ENCODE measurements around the gene SCRN2. TPM values are rescaled to one million over a fixed set of nuclear protein-coding genes. Genes with fewer than 3 reads are reported as not detected.

Gene SCRN2
- total and polyA plus RNA-seq, 2 of the 8 experiments (the other 6 are each of a cell fraction or from before 2014, with no cell fraction given), result 24.4 to 42.3 TPM

DNA sequence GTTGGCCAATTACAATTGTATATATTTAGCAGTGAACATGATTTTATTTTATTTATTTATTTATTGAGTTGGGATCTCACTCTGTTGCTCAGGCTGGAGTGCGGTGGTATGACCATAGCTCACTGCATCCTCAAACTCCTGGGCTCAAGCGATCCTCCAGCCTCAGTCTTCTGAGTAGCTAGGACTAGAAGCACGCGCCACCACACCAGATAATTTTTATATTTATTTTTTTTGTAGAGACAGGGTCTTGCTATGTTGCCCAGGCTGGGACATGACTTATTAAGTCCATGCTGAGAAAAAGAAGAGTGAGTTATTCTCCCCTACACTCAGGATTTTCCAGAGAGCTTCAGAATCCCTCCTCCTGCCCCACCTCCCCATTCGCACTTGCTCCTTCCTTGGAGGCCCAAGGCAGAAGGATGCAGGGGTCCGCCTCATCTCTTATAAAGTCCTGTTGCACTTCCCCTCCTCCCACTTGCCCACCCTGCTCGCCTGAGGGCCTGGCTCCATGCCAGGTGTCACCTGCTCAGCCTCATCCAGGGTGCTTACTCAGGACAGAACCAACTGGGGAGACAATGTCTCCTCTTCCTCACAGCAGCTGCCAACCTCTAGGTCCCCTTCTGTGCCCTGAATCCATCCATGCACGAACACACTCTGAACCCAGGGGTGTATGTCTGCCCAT, 38.8 kb upstream of the SCRN2 start:
- no peaks in the 10 kb centered on the region for H4K20me1 ChIP-seq (replicated peaks in 1 of 2; ENCODE audit: control insufficient read depth in 1 of 2, insufficient read depth in 2 of 2, low read length in 2 of 2)
- H3K79me2 ChIP-seq (ENCODE audit: control insufficient read depth in 1 of 2, insufficient read depth in 2 of 2, low read length in 2 of 2), result no peaks in the 10 kb centered on the region
- no peak overlapping the region for H4K91ac ChIP-seq (replicated peaks; ENCODE audit: insufficient read length, low read length)
- no peak overlapping the region for H3K23ac ChIP-seq (ENCODE audit: insufficient read length)
- no peak overlapping the region for H2AFZ ChIP-seq (ENCODE audit: low read length)
- no peak overlapping the region for H2BK12ac ChIP-seq (ENCODE audit: low read depth, low read length)
- H3K36me3 ChIP-seq (ENCODE audit: control insufficient read depth in 2 of 4, insufficient read depth in 4 of 4, low read length in 3 of 4), result no peaks in the 10 kb centered on the region
- WGBS, 2 experiments (ENCODE audit: extremely low coverage in 1 of 2, insufficient coverage in 1 of 2, insufficient read length in 1 of 2, insufficient replicate concordance in 2 of 2, low coverage in 1 of 2, low lambda C conversion rate in 2 of 2, missing lambda C conversion rate in 1 of 2), result 86% methylated on average over 8 of the region's 8 CpGs; no CpG with 5 or more reads in 1 of the 2 experiments
- H2BK20ac ChIP-seq (ENCODE audit: low read length), result no peak overlapping the region
- no peak overlapping the region for H3K4me2 ChIP-seq (ENCODE audit: insufficient read depth in 1 of 2, low read depth in 2 of 2, low read length in 2 of 2)
- ChIA-PET POLR2A (ENCODE audit: partially characterized antibody) (interaction anchor here (1.2 to 1.4 kb wide), 3 partner anchors 15 to 37 kb away, joined by 3 to 7 read pairs (median 5); partner anchors contain the start of gene SP6), CTCF (ENCODE audit: partially characterized antibody) (interaction anchor here (0.6 to 18.8 kb wide), 5 partner anchors 10 to 200 kb away, joined by 3 to 1206 read pairs (median 4); partner anchors contain the start of genes SCRN2 and SP6)
- TF ChIP-seq E2F6 (IDR thresholded peaks at IDR 0.05), result no peak
- no peaks in the 10 kb centered on the region for H3K23me2 ChIP-seq (ENCODE audit: low read depth, low read length)
- no peak overlapping the region for H4K5ac ChIP-seq (ENCODE audit: insufficient read length, low read depth, low read length)
- no peak overlapping the region for H3K4ac ChIP-seq (replicated peaks; ENCODE audit: insufficient read length, low read depth, low read length)
- H3K9ac ChIP-seq (replicated peaks in 1 of 4; ENCODE audit: extremely low read depth in 1 of 4, low read depth in 3 of 4, low read length in 3 of 4), result no peak overlapping the region
- H3K56ac ChIP-seq (replicated peaks; ENCODE audit: insufficient read length, low read depth, low read length), result no peak overlapping the region
- H3K79me1 ChIP-seq (ENCODE audit: low read depth, low read length), result no peaks in the 10 kb centered on the region
- H3K14ac ChIP-seq (ENCODE audit: insufficient read length), result no peak overlapping the region
- H3K27ac ChIP-seq (ENCODE audit: low read depth, low read length), result no peak overlapping the region
- H3K4me1 ChIP-seq (replicated peaks in 1 of 4; ENCODE audit: control insufficient read depth in 3 of 4, insufficient read depth in 4 of 4, low read length in 3 of 4), result peaks cover 0 to 20% (median 12%) of the 10 kb centered on the region in 4 experiments; a peak in 5 of 7 replicates
- no peak overlapping the region for H2BK120ac ChIP-seq (replicated peaks; ENCODE audit: low read depth, low read length)
- FAIRE-seq (no peak), DNase-seq (ENCODE audit: low read depth in 1 of 2, low spot score in 2 of 2) (no peak)
- no peak overlapping the region for H4K8ac ChIP-seq (ENCODE audit: extremely low read depth, insufficient read depth, low read length)
- H3K9me3 ChIP-seq (ENCODE audit: insufficient read depth in 2 of 2, low read depth in 1 of 2, low read length in 1 of 2), result no peaks in the 10 kb centered on the region
- H3K18ac ChIP-seq (ENCODE audit: extremely low read depth, low read length), result no peak overlapping the region
- no peaks in the 10 kb centered on the region; a peak in 1 of 7 replicates for H3K27me3 ChIP-seq (replicated peaks in 1 of 4; ENCODE audit: control insufficient read depth in 3 of 4, extremely low read depth in 1 of 4, insufficient read depth in 3 of 4, low read length in 3 of 4)
- H2BK15ac ChIP-seq (ENCODE audit: low read length), result no peak overlapping the region
- no peak overlapping the region for H2BK5ac ChIP-seq (ENCODE audit: low read depth, low read length)
- no peak overlapping the region for H3K4me3 ChIP-seq (ENCODE audit: extremely low read depth in 1 of 4, insufficient read depth in 2 of 4, low read depth in 3 of 4, low read length in 4 of 4)
- no peak overlapping the region for H2AK5ac ChIP-seq (ENCODE audit: low read depth, low read length)

Data from H1 (cell line).